ENCODE results near the gene LYPD5.

The LYPD5 gene

DNA sequence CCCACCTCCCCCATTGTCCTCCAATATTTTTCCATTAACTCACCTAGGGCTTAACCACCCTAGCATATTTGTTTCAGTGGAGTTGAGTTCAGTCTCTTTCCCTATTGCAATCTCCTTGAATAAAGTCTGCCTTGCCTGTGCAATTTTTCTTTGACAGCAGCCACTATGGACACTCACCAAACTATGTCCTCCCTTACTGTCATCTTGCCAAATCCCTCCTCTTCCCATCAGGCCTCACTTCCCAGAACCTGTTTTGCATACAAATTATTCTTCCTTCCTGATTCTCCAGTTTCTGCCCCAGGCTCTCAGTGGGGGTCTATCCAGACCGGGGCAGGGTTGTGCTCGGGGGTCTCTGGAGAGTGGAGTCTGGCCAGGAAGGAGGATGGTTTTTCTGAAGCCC lies 2.2 kb upstream of the LYPD5 start:
- DNase-seq, result no peak

DNA sequence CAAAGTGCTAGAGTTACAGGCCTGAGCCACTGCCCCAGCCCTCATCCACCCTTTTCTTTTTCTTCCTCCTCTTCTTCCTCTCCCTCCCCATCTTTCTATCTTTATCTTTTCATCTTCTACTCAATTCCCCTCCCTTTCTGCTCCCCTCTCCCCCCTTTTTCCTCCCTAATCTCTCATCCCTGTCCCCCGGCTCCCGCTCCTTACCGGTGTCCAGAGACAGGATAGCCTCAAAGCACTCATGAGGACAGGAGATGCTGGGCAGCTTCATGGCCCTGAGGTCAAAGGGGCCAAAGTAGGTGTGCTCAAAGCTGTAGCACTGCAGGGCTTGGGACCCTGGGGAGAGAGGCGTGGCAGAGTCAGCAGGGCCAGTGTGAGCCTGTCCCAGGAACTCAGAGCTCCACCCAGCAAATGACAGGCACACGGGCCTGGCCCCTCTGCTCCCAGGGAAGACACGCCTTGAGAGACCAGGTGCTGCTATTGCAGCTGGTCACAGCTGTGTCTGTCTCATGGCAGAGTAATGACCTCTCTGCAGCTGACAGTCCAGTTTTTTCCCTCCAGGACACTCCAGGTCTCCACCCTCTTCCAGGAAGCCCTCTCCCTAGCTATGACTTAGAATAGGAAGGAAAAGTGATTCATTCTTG lies 2.6 kb downstream of the LYPD5 start:
- no peak for DNase-seq

DNA sequence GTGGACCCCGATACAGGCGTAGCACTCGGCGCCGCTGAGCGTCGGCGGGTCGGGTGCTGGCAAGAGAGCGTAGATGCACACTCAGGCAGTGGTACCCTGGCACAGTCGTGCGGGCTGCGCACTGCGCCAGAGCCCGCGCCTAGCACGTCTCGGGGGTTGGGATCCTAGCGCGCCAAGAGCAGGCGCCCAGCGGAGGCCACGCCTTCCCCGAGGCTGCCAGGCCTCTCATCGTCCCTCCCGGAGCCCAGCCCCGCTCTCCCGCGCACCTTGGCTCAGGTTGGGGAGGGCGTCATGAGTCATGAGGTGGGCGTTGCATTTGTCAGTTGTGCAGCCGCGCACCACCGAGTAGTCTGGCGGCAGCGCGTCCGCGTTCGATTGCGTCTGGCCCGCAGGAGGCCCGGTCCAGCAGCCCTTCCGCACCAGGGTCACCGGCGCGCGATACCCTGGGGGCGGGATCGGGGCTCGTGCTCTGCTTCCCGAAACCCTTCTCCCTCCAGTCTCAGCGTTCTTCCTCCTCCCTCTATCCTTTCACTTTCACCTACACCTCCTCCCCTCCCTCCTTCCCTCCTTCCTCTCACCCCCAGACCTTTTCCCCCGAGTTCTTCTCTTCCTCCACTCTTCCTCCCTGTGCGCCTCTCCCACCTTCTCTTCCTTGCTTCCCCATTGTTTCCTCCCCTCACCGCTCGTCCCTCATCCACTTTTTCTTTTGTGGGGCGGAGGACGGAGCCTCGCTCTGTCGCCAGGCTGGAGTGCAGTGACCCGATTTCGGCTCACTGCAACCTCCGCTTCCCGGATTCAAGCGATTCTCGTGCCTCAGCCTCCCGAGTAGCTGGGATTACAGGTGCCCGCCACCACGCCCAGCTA lies 3.5 kb downstream of the LYPD5 start:
- DNase-seq, result no peak

DNA sequence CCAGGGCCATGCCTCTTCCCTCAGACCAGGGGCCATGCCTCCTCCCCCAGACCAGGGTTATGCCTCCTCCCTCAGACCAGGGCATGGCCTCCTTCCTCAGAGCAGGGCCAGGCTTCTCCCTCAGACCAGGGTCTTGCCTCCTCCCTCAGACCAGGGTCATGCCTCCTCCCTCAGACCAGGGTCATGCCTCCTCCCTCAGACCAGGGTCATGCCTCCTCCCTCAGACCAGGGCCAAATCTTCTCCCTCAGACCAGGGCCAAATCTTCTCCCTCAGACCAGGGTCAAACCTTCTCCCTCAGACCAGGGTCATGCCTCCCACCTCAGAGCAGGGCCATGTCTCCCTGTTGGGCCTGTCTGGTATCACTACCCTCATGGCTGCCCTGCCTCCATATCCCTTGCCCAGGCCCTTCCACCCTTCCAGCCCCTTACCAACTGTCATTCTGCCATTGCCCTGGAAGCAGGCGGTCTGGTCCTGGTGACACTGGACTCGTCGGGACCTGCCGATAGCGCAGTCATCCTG lies 4.2 kb downstream of the LYPD5 start:
- DNase-seq, result no peak

DNA sequence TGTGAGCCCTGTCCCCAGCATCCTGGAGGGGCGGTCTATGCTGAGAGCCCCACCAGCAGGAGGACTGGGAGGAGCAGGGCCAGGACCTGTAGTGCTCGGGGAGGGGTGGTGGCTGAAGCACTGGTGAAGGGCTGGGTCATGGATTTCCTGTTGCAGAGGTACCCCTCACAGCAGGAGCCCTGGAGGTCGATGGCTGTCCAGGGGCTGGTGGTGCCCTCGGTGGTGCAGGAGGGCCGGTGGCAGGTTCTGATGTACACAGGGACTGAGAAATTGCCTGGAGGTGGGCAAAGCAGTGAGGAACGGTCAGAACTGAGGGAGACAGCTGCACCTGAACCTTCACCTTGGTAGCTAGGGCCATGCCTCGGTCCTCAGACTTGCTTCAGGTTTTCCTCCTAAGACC lies 4.7 kb downstream of the LYPD5 start:
- DNase-seq, result no peak

DNA sequence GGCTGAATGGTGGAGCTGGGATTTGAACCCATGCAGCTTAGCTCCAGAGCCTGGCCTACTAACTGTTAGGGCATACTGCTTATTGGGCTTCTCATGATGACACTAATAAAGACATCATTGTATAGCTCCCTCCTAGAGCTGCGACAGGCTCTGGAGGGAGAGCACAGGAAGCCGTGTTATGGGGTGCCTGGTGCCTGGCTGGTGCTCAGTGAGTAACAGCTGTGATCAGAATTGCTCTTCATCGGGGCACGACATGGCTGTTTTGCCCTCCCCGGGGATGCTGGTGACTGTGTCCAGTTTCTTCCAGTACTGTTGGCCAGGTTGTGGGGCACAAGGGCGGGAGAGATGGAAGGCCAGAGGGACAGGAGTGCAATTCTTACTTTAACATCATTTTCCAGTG lies 5.1 kb downstream of the LYPD5 start:
- DNase-seq, result no peak

DNA sequence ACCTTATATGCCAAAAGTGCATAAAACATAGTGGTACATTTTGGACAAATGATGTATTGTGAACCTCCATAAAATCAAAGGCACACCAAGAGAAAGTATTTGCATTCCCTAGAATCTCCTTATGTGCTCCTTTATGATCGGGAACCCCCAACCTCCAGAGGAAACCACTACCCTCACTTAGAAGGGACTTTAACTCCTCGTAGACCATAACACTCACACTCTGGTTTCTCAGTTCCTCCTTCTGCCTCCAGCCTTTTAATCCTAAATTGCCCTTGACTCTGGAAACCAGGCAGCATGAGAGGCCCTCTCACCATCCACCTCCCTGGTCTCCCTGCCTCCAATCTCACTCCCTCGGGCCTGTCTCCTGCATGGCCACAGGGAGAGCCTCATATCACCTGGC lies 11.7 kb downstream of the LYPD5 start:
- DNase-seq, result no peak

DNA sequence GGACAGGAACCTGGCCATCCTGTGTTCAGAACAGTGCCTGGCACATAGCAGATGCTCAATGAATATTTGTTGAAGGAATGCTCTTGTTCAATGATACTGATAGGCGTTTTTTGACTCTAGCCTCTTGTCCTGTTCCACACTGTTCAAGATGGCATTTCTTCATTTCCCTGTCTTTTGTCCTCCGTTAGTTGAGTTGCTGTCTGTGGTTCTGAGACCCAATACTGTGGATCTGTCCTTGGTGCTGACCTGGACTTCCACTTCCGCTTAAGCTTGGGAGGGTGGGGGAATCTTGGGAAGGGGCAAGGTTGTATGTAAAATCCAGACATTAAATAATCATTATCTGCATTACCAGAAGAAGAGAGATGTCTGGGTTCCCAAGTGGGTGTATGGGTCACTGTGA lies 13.2 kb downstream of the LYPD5 start:
- DNase-seq, result no peak

DNA sequence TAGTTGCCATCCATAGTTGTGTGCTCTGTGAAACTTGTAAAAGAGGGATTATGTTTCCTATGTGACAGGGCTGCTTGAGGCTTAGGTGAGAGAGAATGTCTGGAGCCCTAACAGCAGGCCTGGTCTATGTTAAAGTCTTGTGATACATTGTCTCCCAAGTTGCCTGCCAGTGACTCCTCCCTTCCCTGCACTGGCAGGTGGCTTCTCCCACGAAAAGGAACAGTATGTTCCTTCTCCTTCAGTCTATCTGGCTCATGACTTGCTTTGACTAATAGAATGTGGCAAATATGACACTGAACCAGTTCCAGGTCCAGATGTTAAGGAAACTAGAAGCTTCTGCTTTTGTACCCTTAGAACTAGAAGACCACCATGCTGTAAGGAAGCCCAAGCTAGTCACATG lies 15.6 kb downstream of the LYPD5 start:
- no peak for DNase-seq

DNA sequence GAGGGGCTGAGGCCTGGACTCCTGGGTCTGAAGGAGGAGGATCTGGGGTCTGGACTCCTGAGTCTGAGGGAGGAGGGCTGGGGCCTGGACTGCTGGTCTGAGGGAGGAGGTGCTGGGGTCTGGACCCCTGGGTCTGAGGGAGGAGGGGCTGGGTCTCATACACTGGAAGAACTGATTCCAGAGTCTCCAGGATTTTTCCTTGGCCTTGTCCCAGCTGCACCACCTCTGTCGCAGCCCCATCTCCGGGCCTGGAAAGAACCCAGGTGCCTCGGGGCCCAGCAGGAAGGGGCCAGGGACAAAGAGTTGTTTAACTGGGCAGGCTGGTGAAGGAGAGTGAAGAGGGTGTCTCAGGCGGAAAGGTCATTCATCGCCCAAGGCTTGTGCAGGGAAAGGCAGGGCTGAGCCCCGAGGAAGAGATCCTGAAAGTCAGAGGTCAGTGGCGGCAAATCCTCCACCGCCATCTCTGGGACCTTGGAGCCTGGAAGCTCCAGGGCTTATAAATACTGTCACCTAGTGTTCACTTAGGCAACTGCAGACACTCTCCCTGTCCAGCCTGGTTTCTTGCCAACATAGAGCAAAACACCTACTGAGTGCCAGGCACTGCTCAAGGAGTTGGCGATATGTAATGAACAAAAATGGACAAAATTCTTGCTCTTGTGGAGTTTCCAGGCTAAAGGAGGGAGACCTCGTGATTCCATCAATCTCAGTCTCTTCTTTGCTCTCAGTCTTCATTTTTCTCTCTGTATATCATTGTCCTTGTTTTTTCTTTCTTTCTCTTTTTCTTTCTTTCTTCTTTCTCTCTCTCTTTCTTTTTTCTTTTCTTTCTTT lies 17.1 kb downstream of the LYPD5 start:
- DNase-seq, result peak; percentile 61

DNA sequence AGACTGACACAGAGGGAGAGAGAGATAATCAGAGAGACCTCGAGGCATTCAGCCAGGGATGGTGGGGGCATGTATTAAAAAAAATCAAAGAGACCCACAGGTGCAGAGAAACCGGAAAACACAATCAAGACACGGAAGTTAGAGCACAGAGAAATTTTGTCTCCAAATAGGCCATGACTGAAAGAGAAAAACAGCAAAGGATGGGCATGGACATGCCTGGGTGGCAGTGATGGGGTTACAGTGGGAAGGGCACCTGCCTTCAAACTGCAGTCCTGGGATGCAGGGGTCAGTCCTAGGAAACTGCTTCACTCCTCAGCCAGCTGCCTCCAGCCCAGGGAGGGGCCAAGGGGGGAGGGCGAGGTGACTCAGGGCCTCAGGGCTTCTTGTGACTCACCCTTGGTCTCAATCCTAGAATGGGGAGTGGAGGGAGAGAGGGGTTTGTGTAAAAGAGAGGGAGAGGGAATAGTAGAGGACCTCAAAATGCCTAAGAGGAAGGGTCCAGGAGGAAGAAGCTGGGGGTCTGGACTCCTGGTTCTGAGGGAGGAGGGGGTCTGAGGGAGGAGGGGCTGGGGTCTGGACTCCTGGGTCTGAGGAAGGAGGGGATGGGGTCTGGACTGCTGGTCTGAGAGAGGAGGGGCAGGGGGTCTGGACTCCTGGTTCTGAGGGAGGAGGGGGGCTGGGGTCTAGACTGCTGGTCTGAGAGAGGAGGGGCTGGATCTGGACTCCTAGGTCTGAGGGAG lies 17.8 kb downstream of the LYPD5 start:
- no peak for DNase-seq

DNA sequence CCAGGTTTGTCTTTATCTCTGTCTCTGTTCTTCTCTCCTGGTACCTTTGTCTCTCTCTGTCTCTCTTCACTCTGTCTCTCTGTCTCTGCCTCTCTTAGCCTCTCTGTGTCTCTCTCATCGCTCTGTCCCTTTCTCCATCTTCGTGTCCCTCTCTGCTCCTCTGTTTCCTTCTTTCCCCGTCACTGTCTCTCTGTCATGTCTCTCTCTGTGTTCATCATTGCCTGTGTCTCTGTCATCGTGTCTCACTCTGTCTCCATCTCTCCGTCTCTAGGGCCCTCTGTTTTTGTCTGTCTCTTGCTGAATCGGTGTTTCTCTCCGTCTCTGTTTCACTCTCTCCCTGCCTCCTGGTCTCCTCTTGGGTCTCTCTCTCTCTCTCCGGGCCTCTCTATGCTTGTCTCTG lies 18.6 kb downstream of the LYPD5 start:
- no peak for DNase-seq

DNA sequence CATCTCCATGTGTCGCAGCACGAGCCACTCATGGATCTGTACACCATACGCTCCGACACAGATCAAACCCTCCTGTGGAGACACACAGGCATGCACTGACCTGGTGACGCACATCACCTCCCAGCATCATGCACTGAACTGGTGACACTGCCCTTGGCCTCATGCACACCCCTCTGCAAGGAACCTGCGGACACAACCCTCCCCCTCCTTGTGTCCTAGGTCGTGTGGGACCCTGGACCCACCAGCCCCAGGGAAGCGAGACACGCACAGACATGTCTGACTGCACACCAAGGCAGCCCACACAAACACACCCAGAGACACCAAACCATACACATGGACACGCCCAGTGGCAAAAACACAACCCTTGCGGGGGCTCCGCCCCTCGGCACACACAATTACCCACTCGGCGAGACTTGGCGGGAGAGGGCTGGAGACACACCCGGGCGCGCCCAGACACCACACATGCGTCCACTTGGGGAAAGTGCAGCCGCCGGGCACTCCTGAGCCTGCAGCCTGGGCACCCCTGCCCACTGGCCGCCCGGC lies 19.5 kb downstream of the LYPD5 start:
- no peak for DNase-seq

DNA sequence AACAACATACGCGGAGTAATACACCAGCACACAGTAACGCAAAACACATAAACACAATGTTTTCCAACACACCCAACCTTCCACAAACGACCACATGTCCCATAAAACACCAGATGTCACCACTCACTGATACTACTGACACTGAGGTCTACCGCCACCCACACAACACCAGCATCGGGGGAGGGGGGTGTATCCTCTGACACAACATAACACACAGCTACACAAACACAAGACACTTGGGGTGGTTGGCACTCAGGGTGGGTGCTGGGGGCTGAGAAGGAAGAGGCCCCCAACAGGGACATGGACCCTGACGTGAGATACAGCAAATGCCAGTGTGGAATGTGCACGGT lies 20.0 kb downstream of the LYPD5 start:
- DNase-seq, result no peak

DNA sequence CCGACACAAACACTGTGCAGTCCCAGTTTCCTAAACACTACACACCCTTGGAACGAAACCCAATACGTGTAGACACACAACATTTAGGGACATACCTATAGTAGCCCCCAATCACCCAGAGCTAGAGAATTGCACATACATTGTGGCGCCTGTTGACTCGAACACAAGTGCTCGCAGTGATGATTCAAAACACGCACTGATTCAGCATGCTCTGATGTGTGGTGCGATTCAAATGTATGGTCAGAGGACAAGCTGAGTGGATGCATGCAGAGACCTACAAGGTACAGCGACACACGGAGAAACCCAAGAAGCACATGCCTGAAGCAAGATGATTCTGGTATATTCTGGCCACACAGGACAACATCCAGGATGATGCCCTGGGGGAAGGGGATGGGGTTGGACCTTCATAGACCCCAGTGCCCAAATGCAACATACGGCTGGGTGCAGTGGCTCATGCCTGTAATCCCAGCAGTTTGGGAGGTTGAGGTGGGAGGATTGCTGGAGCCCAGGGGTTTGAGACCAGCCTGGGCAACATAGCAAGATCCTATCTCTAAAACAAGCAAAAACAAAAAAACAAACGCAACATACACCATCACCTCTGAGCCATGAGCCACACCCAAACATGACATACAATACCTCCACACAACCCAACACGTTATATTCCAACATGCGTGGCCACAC lies 20.5 kb downstream of the LYPD5 start:
- no peak for DNase-seq

DNA sequence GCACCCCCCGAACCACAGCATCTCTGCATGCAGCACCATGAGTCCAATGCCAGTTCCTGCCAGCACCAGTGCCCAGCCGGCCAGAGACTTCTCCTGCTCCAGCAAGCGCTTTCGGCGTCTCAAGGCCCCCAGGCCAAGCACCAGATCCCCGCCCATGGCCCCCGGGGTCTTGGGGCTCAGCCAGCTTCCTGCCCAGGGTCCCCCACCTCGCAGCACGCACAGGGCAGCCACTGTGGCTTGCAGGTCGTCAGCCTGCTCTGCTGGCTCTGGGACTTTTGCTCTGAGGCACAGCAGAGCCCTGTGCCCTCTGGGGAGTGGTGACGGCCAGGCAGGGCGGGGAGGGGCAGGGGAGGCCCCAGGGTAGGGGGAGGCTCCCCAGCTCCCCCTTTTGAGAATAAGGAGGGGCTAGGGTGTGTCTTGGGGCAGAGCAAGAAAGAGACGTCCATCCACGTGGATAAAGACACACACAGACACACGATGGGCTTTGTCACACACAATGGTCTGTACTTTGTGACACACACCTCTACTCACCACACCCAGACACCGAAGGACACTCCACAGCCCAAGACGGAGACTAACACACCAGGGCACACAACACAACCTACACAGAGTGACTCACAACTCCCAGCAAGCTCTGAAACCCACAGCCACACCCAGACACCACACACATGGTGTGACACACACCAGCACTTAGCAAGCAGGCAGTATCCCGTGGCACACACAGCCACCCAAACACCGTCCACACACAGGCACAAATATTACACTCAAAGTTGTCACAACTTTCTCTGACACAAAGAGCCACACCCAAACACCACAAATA lies 21.3 kb downstream of the LYPD5 start, which contains the start of gene KCNN4:
Gene KCNN4, minus strand, starts transcription at position 268 of the 820 bp plus-strand sequence. Its CDS starts 112 bp downstream, at position 156.
- no peak for DNase-seq

DNA sequence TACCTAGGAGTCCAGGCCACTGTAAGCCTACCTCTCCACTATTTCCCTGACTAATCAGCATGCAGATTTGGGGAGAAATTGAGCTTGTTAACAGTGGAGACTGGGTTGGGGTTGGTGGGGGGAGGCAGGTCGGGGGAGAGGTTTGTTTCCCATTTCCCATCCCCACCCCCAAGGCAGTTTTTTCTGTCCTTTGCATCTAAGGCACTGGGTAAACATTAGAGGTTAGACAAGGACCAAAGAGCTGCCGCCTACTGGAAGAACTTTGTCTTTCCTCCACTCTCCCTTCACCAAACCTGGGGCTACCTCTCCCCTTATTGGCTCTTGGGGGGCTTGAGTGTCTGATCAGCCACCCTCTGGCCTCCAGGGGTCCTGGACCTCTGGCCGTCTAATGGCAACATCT lies 22.4 kb downstream of the LYPD5 start:
- DNase-seq, result no peak

DNA sequence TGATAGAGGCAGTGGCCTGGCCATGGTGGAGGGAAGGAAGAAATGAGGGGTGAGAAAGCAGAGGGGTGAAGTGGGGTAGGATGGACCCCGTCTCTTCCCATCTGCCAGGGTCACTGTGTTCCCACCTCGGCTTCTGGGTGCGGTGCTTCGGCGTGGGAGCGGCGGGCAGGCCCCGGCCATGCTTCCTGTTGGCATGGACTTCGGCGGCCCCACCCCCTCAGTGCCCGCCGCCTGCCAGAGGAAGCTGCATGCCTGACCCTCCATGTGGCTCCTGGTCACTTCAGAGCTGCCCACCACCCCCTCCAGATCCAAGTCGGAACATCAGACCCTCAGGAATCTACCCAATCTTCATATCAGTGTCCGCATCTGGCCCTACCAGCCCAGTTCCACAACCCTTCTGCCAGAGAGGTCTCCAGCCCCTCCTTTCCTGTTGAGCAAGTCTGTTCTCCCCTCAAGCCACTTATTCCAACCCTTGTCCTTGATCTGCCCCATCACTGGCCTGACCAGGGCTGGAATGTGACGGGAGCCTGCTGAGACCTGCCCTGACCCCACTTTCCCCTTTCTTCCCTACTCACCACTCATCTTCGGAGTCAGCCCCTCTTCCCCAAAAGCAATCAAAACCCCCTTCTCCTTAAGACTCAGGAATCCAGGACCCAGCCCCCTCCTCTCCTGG lies 23.0 kb downstream of the LYPD5 start:
- no peak for DNase-seq

DNA sequence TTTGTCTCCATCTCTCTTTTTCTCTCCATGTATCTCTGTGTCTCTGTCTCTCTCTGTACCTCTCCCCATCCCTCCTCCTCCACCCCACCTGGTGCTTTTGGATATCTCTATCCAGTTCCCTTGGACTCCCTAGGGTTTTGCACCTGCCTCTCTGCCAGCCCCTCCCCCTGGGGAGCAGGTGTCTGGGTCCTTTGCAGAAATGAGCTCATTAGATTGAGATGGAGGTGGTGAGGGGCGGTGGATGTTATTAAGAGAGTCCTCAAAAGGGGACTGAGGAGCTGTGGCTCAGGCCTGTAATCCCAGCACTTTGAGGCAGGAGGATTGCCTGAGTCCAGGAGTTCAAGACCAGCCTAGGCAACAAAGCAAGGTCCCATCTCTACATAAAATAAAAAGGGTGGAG lies 23.6 kb downstream of the LYPD5 start:
- DNase-seq, result no peak

DNA sequence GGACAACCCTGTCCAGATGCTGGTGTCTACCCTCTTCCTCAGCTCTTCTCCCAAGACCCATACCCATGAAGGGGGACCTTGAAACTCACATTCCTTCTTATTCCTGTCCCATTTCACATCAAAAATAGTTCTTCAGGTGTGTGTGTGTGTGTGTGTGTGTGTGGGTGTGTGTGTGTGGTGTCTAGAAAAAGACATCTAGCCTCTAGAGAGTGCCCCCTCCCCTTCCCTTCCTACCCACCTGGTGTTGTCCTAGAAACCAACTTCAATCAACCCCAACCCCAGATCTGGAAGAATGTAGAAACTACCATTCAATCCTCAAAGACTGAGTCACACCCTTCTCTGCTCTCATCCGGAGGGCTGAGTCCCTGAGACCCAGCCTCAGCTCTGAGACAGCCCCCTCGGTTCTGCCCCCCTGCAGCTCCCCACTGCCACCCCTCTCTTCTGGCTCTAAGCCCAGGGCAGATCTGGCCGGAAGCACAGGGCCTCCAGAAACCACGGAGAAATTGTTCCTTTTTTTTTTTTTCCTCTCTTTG lies 25.0 kb downstream of the LYPD5 start:
- DNase-seq, result no peak

All from NCI-H446 treated with DMSO at 0.1 percent for 48 hours (cell line).